GM21576 (cell line): Measurements from ENCODE around the gene DYRK2.

Experiments
- ATAC-seq: cut with Tn5 transposase; IDR thresholded peaks from one replicate; pipeline ENCODE4 v1.9.1; 2021; ENCODE audit warnings: mild to moderate bottlenecking, moderate library complexity; ENCODE audit not compliant: unreplicated experiment

DYRK2 gene

GRCh38 chr12:67648521-67649260 lies at the start of gene DYRK2:
Gene DYRK2 (plus strand): TSS chr12:67648745. CDS start chr12:67649134, 389 bp downstream.
- ATAC-seq: peak; percentile 44

- ATAC-seq: no peak
Observed at GRCh38 chr12:67599691-67600090, 48.9 kb upstream of the DYRK2 start.

- ATAC-seq: no peak
Observed at GRCh38 chr12:67601126-67601525, 47.4 kb upstream of the DYRK2 start.

- no peak for ATAC-seq
Observed at GRCh38 chr12:67609226-67609870, 39.2 kb upstream of the DYRK2 start.

- ATAC-seq: no peak
Observed at GRCh38 chr12:67613040-67613439, 35.5 kb upstream of the DYRK2 start.

- no peak for ATAC-seq
Observed at GRCh38 chr12:67617629-67618028, 30.9 kb upstream of the DYRK2 start.

GRCh38 chr12:67618303-67618702 lies 30.2 kb upstream of the DYRK2 start:
- ATAC-seq: no peak

GRCh38 chr12:67621112-67621511 lies 27.4 kb upstream of the DYRK2 start:
- ATAC-seq: no peak

- no peak for ATAC-seq
Observed at GRCh38 chr12:67621926-67622325, 26.6 kb upstream of the DYRK2 start.

- ATAC-seq: no peak
Observed at GRCh38 chr12:67623259-67623658, 25.3 kb upstream of the DYRK2 start.

GRCh38 chr12:67624355-67624754 lies 24.2 kb upstream of the DYRK2 start:
- no peak for ATAC-seq

- no peak for ATAC-seq
Observed at GRCh38 chr12:67625004-67625403, 23.5 kb upstream of the DYRK2 start.

GRCh38 chr12:67626156-67626555 lies 22.4 kb upstream of the DYRK2 start:
- ATAC-seq: no peak

- peak; percentile 96 for ATAC-seq
Observed at GRCh38 chr12:67630373-67631088, 18.0 kb upstream of the DYRK2 start.

GRCh38 chr12:67632005-67632404 lies 16.5 kb upstream of the DYRK2 start:
- ATAC-seq: no peak

- ATAC-seq: no peak
Observed at GRCh38 chr12:67633024-67633610, 15.4 kb upstream of the DYRK2 start.

- ATAC-seq: no peak
Observed at GRCh38 chr12:67633708-67634107, 14.8 kb upstream of the DYRK2 start.

- no peak for ATAC-seq
Observed at GRCh38 chr12:67634303-67634761, 14.2 kb upstream of the DYRK2 start.

- ATAC-seq: no peak
Observed at GRCh38 chr12:67637718-67638117, 10.8 kb upstream of the DYRK2 start.

- no peak for ATAC-seq
Observed at GRCh38 chr12:67638694-67639093, 9.9 kb upstream of the DYRK2 start.

- ATAC-seq: no peak
Observed at GRCh38 chr12:67640863-67641262, 7.7 kb upstream of the DYRK2 start.
